Measurements from ENCODE around the gene SMIM32.

DNA sequence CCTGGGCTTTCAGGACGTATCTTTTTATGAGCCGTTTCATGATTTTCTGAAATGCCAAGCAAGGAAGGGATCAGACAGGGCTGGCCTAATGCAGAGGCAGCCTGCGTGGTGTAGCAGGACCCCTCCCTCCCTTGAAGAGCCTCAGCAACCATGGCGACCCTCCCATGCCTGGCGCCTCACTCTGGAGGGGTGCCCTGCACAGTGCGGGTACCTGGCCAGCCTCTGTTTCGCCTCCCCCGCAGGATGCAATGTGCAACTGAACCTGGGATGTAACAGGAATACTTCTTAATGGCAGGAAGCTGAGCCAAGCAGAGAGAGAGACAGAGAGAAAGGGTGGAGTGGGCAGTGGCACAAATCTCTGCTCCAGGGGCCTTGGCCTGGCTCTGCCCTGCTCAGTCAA is 23.3 kb upstream of the SMIM32 start:
- TF ChIP-seq, protein P1, sequence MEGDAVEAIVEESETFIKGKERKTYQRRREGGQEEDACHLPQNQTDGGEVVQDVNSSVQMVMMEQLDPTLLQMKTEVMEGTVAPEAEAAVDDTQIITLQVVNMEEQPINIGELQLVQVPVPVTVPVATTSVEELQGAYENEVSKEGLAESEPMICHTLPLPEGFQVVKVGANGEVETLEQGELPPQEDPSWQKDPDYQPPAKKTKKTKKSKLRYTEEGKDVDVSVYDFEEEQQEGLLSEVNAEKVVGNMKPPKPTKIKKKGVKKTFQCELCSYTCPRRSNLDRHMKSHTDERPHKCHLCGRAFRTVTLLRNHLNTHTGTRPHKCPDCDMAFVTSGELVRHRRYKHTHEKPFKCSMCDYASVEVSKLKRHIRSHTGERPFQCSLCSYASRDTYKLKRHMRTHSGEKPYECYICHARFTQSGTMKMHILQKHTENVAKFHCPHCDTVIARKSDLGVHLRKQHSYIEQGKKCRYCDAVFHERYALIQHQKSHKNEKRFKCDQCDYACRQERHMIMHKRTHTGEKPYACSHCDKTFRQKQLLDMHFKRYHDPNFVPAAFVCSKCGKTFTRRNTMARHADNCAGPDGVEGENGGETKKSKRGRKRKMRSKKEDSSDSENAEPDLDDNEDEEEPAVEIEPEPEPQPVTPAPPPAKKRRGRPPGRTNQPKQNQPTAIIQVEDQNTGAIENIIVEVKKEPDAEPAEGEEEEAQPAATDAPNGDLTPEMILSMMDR (IDR thresholded peaks at IDR 0.05), result no peak
- TF ChIP-seq POLR2A (IDR thresholded peaks at IDR 0.05), result no peak
